GM12874 (cell line): Measurements from ENCODE around the gene PACSIN2.

ENCODE experiments used
- CTCF ChIP-seq: IDR thresholded peaks from 2 replicates; pipeline ENCODE4 v1.5.1; 2011; ENCODE audit warnings: low read depth, mild to moderate bottlenecking, control low read depth, low read length, moderate library complexity; ENCODE audit not compliant: insufficient read depth

Gene PACSIN2

DNA sequence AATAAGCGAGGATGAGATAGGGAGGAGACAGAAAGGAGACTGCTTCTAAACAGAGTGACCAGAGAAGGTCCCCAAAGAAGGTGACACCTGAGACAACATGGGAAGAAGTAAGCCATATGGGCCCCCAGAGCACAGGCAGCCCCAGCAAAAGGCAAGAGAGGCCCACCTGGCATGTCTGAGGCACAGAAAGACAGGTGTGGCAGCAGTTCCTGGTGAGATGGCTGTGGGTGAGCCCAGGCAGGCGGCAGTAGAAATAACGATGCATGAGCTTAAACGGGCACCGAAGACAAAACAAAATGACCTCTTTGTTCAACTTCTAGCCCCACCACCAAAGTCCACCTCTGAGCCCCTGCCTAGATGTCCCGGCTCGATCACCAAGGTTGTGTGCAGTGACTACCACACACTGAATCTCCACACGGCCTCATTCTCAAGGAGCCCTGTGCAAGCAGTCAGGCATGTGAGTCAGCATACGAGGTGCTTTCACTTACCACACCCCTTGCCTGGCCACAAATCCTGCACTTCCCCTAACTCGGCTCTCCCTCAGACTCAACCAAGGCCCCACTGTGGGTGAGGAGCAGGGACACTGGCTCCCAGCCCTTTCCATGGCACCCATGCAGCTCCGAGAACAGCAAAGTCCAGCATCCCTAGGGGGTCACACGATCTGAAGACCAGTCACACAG is 77.6 kb downstream of the PACSIN2 start:
- no peak for TF ChIP-seq CTCF

DNA sequence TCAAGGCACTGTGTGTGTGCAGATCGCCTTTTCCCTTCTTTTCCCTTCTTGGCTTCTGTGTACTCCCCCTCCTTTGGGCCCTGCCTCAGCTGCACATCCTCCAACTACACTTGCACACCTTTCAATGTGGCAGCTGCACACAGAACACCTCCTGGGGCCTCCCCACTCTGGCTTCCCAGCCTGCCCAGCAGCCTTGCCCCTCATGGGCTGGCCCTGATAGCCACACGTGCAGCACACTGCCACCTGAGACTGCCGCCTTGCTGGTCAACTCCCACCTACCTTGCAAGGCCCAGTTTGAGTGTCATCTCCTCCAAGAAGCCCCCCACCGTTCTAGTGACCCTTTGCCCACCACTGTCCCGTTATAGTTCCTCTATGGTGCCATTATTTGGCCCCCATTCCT is 80.6 kb downstream of the PACSIN2 start:
- no peak for TF ChIP-seq CTCF

- no peak for TF ChIP-seq CTCF
Observed at GRCh38 chr22:42933485-42934091, 81.4 kb downstream of the PACSIN2 start.

- TF ChIP-seq CTCF = no peak
Observed at GRCh38 chr22:42932857-42933484, 82.0 kb downstream of the PACSIN2 start.

- no peak for TF ChIP-seq CTCF
Observed at GRCh38 chr22:42932197-42932519, 82.8 kb downstream of the PACSIN2 start.

- no peak for TF ChIP-seq CTCF
Observed at GRCh38 chr22:42931421-42932196, 83.3 kb downstream of the PACSIN2 start.

GRCh38 chr22:42930810-42931420 is 84.0 kb downstream of the PACSIN2 start:
- no peak for TF ChIP-seq CTCF
